ENCODE measurements around the gene GATAD2B. TPM values are rescaled to one million over a fixed set of nuclear protein-coding genes. Genes with fewer than 3 reads are reported as not detected.
"Not testable (repeated sequence)": the region's sequence is repeated elsewhere in the genome, so short reads cannot be mapped to it uniquely, and the experiment has no call there.

GATAD2B gene
- total RNA-seq, 1 donor = 8.6 TPM

GRCh38 chr1:153841463-153841994 lies 81.2 kb downstream of the GATAD2B start:
- TF ChIP-seq, protein P1, sequence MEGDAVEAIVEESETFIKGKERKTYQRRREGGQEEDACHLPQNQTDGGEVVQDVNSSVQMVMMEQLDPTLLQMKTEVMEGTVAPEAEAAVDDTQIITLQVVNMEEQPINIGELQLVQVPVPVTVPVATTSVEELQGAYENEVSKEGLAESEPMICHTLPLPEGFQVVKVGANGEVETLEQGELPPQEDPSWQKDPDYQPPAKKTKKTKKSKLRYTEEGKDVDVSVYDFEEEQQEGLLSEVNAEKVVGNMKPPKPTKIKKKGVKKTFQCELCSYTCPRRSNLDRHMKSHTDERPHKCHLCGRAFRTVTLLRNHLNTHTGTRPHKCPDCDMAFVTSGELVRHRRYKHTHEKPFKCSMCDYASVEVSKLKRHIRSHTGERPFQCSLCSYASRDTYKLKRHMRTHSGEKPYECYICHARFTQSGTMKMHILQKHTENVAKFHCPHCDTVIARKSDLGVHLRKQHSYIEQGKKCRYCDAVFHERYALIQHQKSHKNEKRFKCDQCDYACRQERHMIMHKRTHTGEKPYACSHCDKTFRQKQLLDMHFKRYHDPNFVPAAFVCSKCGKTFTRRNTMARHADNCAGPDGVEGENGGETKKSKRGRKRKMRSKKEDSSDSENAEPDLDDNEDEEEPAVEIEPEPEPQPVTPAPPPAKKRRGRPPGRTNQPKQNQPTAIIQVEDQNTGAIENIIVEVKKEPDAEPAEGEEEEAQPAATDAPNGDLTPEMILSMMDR (IDR thresholded peaks at IDR 0.05; ENCODE audit: insufficient read depth, low read depth, low read length) = no peak
- peak; percentile 16 for DNase-seq (ENCODE audit: low read depth)
- H3K4me3 ChIP-seq (ENCODE audit: low read depth, low read length) = no peak overlapping the region

DNA sequence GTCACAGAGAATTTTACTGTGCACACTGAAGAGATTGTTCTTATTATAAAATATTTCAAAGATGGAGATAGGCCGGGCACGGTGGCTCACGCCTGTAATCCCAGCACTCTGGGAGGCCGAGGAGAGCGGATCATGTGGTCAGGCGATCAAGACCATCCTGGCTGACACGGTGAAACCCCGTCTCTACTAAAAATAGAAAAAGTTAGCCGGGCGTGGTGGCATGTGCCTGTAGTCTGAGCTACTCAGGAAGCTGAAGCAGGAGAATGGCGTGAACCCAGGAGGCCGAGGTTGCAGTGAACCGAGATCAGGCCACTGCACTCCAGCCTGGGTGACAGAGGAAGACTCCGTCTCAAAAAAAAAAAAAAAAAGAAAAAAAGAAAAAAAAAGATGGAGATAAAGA lies 82.0 kb downstream of the GATAD2B start:
- DNase-seq (ENCODE audit: low read depth); H3K4me3 ChIP-seq (ENCODE audit: low read depth, low read length): not testable (repeated sequence)

- DNase-seq (ENCODE audit: low read depth); H3K4me3 ChIP-seq (ENCODE audit: low read depth, low read length): not testable (repeated sequence)
These were observed 88.8 kb downstream of the GATAD2B start for GRCh38 chr1:153833968-153834367.

DNA sequence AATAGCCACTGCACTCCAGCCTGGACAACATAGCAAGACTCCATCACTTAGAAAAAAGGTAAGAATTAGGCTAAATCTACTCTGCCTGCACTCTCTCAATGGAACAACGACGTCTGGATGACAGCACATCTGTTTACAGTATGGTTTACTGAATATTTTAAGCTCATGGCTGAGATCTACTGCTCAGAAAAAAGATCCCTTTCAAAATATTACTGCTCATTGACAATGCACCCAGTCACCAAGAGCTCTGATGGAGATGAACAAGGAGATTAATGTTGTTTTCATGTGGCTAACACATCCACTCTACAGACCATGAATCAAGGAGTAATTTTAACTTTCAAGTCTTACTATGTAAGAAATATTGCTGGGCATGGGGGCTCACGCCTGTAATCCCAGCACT lies 89.6 kb downstream of the GATAD2B start:
- TF ChIP-seq, protein P1 (IDR thresholded peaks at IDR 0.05; ENCODE audit: insufficient read depth, low read depth, low read length) = no peak
- H3K4me3 ChIP-seq (ENCODE audit: low read depth, low read length) = no peak overlapping the region
- DNase-seq (ENCODE audit: low read depth) = no peak

DNA sequence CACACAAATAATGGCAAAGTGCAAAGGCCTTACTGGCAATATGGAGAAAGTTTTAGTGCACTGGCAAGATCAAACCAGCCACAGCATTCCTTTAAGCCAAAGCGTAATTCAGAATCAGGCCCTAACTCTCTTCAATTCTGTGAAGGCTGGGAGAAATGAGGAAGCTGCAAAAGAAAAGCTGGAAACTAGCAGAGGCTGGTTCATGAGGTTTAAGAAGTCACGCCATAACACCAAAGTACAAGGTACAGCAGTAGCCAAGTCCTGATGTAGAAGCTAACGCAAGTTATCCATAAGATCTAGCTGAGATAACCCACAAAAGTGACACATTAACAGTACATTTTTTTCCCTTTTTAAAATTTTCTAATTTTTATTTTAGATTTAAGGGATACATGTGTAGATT lies 90.5 kb downstream of the GATAD2B start:
- DNase-seq (ENCODE audit: low read depth) = no peak
- TF ChIP-seq, protein P1 (IDR thresholded peaks at IDR 0.05; ENCODE audit: insufficient read depth, low read depth, low read length) = no peak
- no peak overlapping the region for H3K4me3 ChIP-seq (ENCODE audit: low read depth, low read length)

DNA sequence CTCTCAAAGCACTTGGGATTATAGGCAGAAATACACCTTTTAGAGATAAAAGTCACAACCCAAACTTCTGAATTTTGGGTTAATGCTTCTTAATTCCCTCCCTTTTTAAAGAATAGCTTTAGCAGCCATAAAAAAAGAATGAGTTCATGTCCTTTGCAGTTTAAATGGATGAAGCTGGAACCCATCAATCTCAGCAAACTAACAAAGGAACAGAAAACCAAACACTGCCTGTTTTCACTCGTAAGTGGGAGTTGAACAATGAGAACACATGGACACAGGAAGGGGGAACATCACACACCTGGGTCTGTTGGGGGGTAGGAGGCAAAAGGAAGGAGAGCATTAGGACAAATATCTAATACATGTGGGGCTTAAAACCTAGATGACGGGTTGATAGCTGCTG lies 91.7 kb downstream of the GATAD2B start:
- no peak overlapping the region for H3K4me3 ChIP-seq (ENCODE audit: low read depth, low read length)
- TF ChIP-seq, protein P1 (IDR thresholded peaks at IDR 0.05; ENCODE audit: insufficient read depth, low read depth, low read length) = no peak
- no peak for DNase-seq (ENCODE audit: low read depth)

DNA sequence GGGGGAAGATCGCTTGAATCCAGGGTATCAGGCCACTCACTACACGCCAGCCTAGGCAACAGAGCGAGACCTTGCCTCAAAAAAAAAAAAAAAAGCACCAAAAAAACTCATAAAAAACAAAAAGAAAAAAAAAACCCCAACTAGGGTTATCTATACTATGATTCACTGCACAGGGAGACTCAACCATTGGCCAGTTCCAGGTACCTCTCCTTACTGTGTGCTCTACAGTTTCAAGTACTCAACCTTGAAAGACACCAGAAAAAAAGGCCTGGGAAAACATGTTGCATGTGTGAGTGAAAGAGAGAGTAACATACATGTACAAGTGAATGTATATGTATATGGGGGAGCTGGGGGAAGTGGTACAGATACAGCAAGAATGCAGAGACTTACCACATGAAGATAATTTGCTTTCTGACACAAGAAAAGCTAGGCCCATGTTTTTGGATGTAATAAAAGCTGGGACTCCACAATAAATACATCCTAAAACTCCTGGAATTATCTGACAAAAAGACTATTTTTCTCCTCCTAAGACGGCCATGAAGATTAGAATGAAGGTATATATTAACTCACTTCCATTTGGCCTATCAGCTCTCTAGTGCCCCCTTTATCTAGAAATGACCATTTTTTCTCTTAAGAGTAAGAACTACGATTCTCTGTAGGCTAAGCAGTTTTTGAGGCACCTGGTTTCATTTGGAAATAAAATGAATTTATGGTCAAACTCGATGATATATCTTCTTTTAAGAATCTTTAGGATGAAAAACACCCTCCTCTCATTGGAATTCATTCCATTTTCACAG lies 95.4 kb downstream of the GATAD2B start:
- DNase-seq (ENCODE audit: low read depth) = no peak
- TF ChIP-seq, protein P1 (IDR thresholded peaks at IDR 0.05; ENCODE audit: insufficient read depth, low read depth, low read length) = no peak
- no peak overlapping the region for H3K4me3 ChIP-seq (ENCODE audit: low read depth, low read length)

DNA sequence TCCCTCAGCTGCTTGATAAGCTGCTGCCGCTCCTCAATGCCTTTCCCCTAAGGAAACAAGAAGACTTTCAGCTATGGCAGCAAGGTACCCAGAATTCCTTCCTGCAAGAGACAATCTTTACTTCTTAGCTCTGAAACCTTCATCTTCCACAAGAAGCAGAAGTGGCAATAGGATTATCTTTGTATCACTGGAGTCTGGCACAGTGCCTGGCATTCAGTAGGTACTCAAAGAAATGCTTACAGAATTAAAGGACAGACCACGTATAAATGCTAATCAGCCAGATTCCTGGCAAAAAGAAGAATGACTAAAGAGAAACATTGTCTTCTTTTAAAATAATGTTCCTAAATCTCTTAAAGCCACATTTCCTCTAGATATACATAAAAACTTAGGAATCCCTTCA lies 103.9 kb downstream of the GATAD2B start:
- no peak overlapping the region for H3K4me3 ChIP-seq (ENCODE audit: low read depth, low read length)
- DNase-seq (ENCODE audit: low read depth) = no peak
- TF ChIP-seq, protein P1 (IDR thresholded peaks at IDR 0.05; ENCODE audit: insufficient read depth, low read depth, low read length) = no peak

Measured in fibroblast of villous mesenchyme (primary cell).